GM23338 (cell line): ENCODE data around the gene FLNC.

ENCODE experiments used
- CREB1 ChIP-seq: fragments of 250-450 bp; sonication (Bioruptor Pico); IDR thresholded peaks from 2 replicates; pipeline ENCODE4 v1.5.0; 2020; ENCODE audit warnings: low read depth, mild to moderate bottlenecking, moderate library complexity
- CTCF ChIP-seq, 2 experiments: fragments of 200-600 bp in 1 of 2; sonication (generic) in 1 of 2; conservative IDR thresholded peaks; 2 replicates each; pipeline versions ENCODE4 v1.5.1 to v1.6.1; 2016 to 2017; ENCODE audit warnings: antibody characterized with exemption in 2 of 2, low read depth in 2 of 2, mild to moderate bottlenecking in 2 of 2, moderate library complexity in 1 of 2
- ETS1 ChIP-seq: IDR thresholded peaks from 2 replicates; pipeline ENCODE4 v1.6.1; 2016; ENCODE audit warnings: antibody characterized with exemption
- EZH2 ChIP-seq: fragments of 200-600 bp; sonication (generic); IDR thresholded peaks from one replicate; pipeline ENCODE4 v1.8.0; 2017; ENCODE audit warnings: antibody characterized with exemption, mild to moderate bottlenecking, low read depth; ENCODE audit not compliant: unreplicated experiment
- EZH2phosphoT487 ChIP-seq: fragments of 200-600 bp; sonication (generic); IDR thresholded peaks from one replicate; pipeline ENCODE4 v1.8.1; 2018; ENCODE audit warnings: antibody characterized with exemption; ENCODE audit not compliant: unreplicated experiment
- JUNB ChIP-seq: IDR thresholded peaks from one replicate; pipeline ENCODE4 v1.6.1; 2016; ENCODE audit warnings: antibody characterized with exemption; ENCODE audit not compliant: unreplicated experiment
- NANOG ChIP-seq: IDR thresholded peaks from 2 replicates; pipeline ENCODE4 v1.6.1; 2016; ENCODE audit warnings: antibody characterized with exemption, borderline replicate concordance
- POLR2AphosphoS5 ChIP-seq: IDR thresholded peaks from 2 replicates; pipeline ENCODE4 v1.6.1; 2016; ENCODE audit warnings: antibody characterized with exemption, low read depth
- ZNF114 ChIP-seq: fragments of 250-450 bp; sonication (Bioruptor Pico); IDR thresholded peaks from 2 replicates; pipeline ENCODE4 v1.5.0; 2020; ENCODE audit warnings: mild to moderate bottlenecking, moderate library complexity
- ZNF331 ChIP-seq: fragments of 250-450 bp; sonication (Bioruptor Pico); IDR thresholded peaks from 2 replicates; pipeline ENCODE4 v1.5.0; 2020; ENCODE audit warnings: low read depth, mild to moderate bottlenecking, moderate library complexity
- TF ChIP-seq, protein P1 (sequence below): IDR thresholded peaks from one replicate; pipeline ENCODE4 v1.6.1; 2018; ENCODE audit warnings: antibody characterized with exemption; ENCODE audit not compliant: unreplicated experiment
- TF ChIP-seq, protein P2 (sequence below): fragments of 250-450 bp; sonication (Bioruptor Pico); IDR thresholded peaks from 2 replicates; pipeline ENCODE4 v1.5.0; 2020; ENCODE audit warnings: mild to moderate bottlenecking, moderate library complexity

GRCh38 chr7:128876586-128876977 lies 46.4 kb downstream of the FLNC start:
- no peak for TF ChIP-seq CTCF (conservative IDR thresholded peaks at IDR 0.05; ENCODE audit: low read depth in 2 of 2)
- TF ChIP-seq, protein P1, sequence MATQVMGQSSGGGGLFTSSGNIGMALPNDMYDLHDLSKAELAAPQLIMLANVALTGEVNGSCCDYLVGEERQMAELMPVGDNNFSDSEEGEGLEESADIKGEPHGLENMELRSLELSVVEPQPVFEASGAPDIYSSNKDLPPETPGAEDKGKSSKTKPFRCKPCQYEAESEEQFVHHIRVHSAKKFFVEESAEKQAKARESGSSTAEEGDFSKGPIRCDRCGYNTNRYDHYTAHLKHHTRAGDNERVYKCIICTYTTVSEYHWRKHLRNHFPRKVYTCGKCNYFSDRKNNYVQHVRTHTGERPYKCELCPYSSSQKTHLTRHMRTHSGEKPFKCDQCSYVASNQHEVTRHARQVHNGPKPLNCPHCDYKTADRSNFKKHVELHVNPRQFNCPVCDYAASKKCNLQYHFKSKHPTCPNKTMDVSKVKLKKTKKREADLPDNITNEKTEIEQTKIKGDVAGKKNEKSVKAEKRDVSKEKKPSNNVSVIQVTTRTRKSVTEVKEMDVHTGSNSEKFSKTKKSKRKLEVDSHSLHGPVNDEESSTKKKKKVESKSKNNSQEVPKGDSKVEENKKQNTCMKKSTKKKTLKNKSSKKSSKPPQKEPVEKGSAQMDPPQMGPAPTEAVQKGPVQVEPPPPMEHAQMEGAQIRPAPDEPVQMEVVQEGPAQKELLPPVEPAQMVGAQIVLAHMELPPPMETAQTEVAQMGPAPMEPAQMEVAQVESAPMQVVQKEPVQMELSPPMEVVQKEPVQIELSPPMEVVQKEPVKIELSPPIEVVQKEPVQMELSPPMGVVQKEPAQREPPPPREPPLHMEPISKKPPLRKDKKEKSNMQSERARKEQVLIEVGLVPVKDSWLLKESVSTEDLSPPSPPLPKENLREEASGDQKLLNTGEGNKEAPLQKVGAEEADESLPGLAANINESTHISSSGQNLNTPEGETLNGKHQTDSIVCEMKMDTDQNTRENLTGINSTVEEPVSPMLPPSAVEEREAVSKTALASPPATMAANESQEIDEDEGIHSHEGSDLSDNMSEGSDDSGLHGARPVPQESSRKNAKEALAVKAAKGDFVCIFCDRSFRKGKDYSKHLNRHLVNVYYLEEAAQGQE, result no peak
- TF ChIP-seq POLR2AphosphoS5, result no peak
- no peak for TF ChIP-seq EZH2
- TF ChIP-seq NANOG, result no peak
- TF ChIP-seq ZNF114 (CRISPR knock-in tag), result no peak
- no peak for TF ChIP-seq EZH2phosphoT487
- no peak for TF ChIP-seq CREB1 (CRISPR knock-in tag)
- no peak for TF ChIP-seq JUNB
- TF ChIP-seq ZNF331 (CRISPR knock-in tag), result no peak
- TF ChIP-seq ETS1, result no peak
- TF ChIP-seq, protein P2, sequence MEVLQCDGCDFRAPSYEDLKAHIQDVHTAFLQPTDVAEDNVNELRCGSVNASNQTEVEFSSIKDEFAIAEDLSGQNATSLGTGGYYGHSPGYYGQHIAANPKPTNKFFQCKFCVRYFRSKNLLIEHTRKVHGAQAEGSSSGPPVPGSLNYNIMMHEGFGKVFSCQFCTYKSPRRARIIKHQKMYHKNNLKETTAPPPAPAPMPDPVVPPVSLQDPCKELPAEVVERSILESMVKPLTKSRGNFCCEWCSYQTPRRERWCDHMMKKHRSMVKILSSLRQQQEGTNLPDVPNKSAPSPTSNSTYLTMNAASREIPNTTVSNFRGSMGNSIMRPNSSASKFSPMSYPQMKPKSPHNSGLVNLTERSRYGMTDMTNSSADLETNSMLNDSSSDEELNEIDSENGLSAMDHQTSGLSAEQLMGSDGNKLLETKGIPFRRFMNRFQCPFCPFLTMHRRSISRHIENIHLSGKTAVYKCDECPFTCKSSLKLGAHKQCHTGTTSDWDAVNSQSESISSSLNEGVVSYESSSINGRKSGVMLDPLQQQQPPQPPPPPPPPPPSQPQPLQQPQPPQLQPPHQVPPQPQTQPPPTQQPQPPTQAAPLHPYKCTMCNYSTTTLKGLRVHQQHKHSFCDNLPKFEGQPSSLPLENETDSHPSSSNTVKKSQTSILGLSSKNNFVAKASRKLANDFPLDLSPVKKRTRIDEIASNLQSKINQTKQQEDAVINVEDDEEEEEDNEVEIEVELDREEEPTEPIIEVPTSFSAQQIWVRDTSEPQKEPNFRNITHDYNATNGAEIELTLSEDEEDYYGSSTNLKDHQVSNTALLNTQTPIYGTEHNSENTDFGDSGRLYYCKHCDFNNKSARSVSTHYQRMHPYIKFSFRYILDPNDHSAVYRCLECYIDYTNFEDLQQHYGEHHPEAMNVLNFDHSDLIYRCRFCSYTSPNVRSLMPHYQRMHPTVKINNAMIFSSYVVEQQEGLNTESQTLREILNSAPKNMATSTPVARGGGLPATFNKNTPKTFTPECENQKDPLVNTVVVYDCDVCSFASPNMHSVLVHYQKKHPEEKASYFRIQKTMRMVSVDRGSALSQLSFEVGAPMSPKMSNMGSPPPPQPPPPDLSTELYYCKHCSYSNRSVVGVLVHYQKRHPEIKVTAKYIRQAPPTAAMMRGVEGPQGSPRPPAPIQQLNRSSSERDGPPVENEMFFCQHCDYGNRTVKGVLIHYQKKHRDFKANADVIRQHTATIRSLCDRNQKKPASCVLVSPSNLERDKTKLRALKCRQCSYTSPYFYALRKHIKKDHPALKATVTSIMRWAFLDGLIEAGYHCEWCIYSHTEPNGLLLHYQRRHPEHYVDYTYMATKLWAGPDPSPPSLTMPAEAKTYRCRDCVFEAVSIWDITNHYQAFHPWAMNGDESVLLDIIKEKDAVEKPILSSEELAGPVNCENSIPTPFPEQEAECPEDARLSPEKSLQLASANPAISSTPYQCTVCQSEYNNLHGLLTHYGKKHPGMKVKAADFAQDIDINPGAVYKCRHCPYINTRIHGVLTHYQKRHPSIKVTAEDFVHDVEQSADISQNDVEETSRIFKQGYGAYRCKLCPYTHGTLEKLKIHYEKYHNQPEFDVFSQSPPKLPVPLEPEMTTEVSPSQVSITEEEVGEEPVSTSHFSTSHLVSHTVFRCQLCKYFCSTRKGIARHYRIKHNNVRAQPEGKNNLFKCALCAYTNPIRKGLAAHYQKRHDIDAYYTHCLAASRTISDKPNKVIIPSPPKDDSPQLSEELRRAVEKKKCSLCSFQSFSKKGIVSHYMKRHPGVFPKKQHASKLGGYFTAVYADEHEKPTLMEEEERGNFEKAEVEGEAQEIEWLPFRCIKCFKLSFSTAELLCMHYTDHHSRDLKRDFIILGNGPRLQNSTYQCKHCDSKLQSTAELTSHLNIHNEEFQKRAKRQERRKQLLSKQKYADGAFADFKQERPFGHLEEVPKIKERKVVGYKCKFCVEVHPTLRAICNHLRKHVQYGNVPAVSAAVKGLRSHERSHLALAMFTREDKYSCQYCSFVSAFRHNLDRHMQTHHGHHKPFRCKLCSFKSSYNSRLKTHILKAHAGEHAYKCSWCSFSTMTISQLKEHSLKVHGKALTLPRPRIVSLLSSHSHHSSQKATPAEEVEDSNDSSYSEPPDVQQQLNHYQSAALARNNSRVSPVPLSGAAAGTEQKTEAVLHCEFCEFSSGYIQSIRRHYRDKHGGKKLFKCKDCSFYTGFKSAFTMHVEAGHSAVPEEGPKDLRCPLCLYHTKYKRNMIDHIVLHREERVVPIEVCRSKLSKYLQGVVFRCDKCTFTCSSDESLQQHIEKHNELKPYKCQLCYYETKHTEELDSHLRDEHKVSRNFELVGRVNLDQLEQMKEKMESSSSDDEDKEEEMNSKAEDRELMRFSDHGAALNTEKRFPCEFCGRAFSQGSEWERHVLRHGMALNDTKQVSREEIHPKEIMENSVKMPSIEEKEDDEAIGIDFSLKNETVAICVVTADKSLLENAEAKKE, result no peak
